Esophagus muscularis mucosa (tissue), 4 donors: ENCODE measurements around the gene BHLHE41. TPM values are rescaled to one million over a fixed set of nuclear protein-coding genes. Genes with fewer than 3 reads are reported as not detected.

Experiments used
- DNase-seq: peaks from one replicate; pipeline ENCODE4 v3.0.0-alpha.2; 2017; ENCODE audit errors: extremely low spot score
- H3K27ac ChIP-seq, 4 donors: fragments of 200-600 bp; sonication (generic); replicated peaks in 1 of 4; 1 replicate in 3 of 4; 2 replicates in 1 of 4; pipeline ENCODE4 v1.5.1; 2016 to 2019; ENCODE audit warnings: mild to moderate bottlenecking in 1 of 4
- H3K27me3 ChIP-seq, 4 donors: fragments of 200-600 bp; sonication (generic); one replicate each; pipeline versions ENCODE4 v1.5.1 to v1.6.0; 2016 to 2019
- H3K36me3 ChIP-seq, 4 donors: fragments of 200-600 bp; sonication (generic); one replicate each; pipeline ENCODE4 v1.5.1; 2016 to 2019
- H3K4me1 ChIP-seq, 4 donors: fragments of 200-600 bp; sonication (generic); one replicate each; pipeline ENCODE4 v1.5.1; 2016 to 2019
- H3K4me3 ChIP-seq, 4 donors: fragments of 200-600 bp; sonication (generic); 1 replicate in 2 of 4; 2 replicates in 2 of 4; pipeline ENCODE4 v1.5.1; 2016 to 2019; ENCODE audit warnings: mild to moderate bottlenecking in 4 of 4, moderate library complexity in 1 of 4
- H3K9me3 ChIP-seq, 4 donors: fragments of 200-600 bp; sonication (generic); 1 replicate in 3 of 4; 2 replicates in 1 of 4; pipeline ENCODE4 v1.5.1; 2016 to 2019
- CTCF ChIP-seq, 3 experiments: fragments of 200-600 bp in 2 of 3; fragments of 450-650 bp in 1 of 3; sonication (generic) in 2 of 3; IDR thresholded peaks; one replicate each; pipeline ENCODE4 v1.5.1; 2017 to 2019; ENCODE audit warnings: antibody characterized with exemption in 3 of 3, mild to moderate bottlenecking in 2 of 3, moderate library complexity in 1 of 3
- EP300 ChIP-seq: sonication (generic); formaldehyde crosslinking; IDR thresholded peaks from one replicate; pipeline ENCODE4 v1.6.1; 2017; ENCODE audit warnings: antibody characterized with exemption
- POLR2A ChIP-seq: fragments of 450-650 bp; IDR thresholded peaks from one replicate; pipeline ENCODE4 v1.6.1; 2017; ENCODE audit warnings: antibody characterized with exemption, moderate library complexity, mild to moderate bottlenecking, low read depth
- POLR2AphosphoS5 ChIP-seq, 2 donors: sonication (generic); formaldehyde crosslinking; IDR thresholded peaks; one replicate each; pipeline ENCODE4 v1.6.1; 2017; ENCODE audit warnings: antibody characterized with exemption in 2 of 2
- WGBS: methylation state at CpG from one replicate; pipeline ENCODE4 v1.1.5; 2018; 5-methylcytosine and 5-hydroxymethylcytosine counted together
- intact Hi-C: fragments of 100-400 bp; cut with DNase I; formaldehyde crosslinking; loops from one replicate; pipeline ENCODE4 v1.15.1; 2023
- total RNA-seq, 4 donors: library from RNA; depleted of rRNA; stranded (reverse); fragments of >200 nt; gene quantifications; one replicate each; pipeline versions ENCODE4 v1.1.0 to v1.2.1, GENCODE V29; 2016

BHLHE41 gene
- total RNA-seq, 4 donors from 2014 or later = 6.3 to 20.0 (median 14.8) TPM

GRCh38 chr12:26156201-26156871, 31.5 kb upstream of the BHLHE41 start:
- H3K27me3 ChIP-seq = no peaks in the 10 kb centered on the region
- no peaks in the 10 kb centered on the region for H3K36me3 ChIP-seq
- no peak overlapping the region for H3K27ac ChIP-seq
- no peak for DNase-seq
- no peaks in the 10 kb centered on the region for H3K9me3 ChIP-seq
- TF ChIP-seq CTCF (IDR thresholded peaks at IDR 0.05) (no peak), POLR2AphosphoS5 (IDR thresholded peaks at IDR 0.05) (no peak), EP300 (no peak), POLR2A (no peak)
- no peak overlapping the region for H3K4me3 ChIP-seq
- H3K4me1 ChIP-seq = peaks cover 15 to 24% (median 23%) of the 10 kb centered on the region in 4 donors
- 82% methylated on average over 17 of the region's 17 CpGs for WGBS
- intact Hi-C loops = no loop called here

GRCh38 chr12:26153421-26154154, 28.8 kb upstream of the BHLHE41 start:
- Histone ChIP-seq H3K27me3 (no peaks in the 10 kb centered on the region), H3K4me1 (peaks cover 24 to 38% (median 36%) of the 10 kb centered on the region in 4 donors), H3K9me3 (no peaks in the 10 kb centered on the region), H3K4me3 (no peak overlapping the region), H3K36me3 (no peaks in the 10 kb centered on the region), H3K27ac (peak overlapping the region; percentile 48 to 67 (median 56))
- TF ChIP-seq POLR2AphosphoS5 (IDR thresholded peaks at IDR 0.05) (peak; percentile 38 to 92), EP300 (no peak), CTCF (IDR thresholded peaks at IDR 0.05) (peak in 1 of 3 experiments; percentile 17), POLR2A (no peak)
- intact Hi-C loops = no loop called here
- WGBS = 55% methylated on average over 5 of the region's 5 CpGs
- DNase-seq = no peak

- intact Hi-C loops = no loop called here
- TF ChIP-seq POLR2A (no peak), EP300 (no peak), POLR2AphosphoS5 (IDR thresholded peaks at IDR 0.05) (no peak), CTCF (IDR thresholded peaks at IDR 0.05) (no peak)
- no peaks in the 10 kb centered on the region for H3K27me3 ChIP-seq
- H3K4me1 ChIP-seq = peaks cover 24 to 38% (median 36%) of the 10 kb centered on the region in 4 donors
- no peak overlapping the region for H3K4me3 ChIP-seq
- no peaks in the 10 kb centered on the region for H3K36me3 ChIP-seq
- H3K27ac ChIP-seq = peak overlapping the region; percentile 36 to 59 (median 50)
- WGBS = 93% methylated on average over 2 of the region's 2 CpGs
- DNase-seq = no peak
- H3K9me3 ChIP-seq = no peaks in the 10 kb centered on the region
Measured at GRCh38 chr12:26152507-26153102, 27.8 kb upstream of the BHLHE41 start.

- intact Hi-C loops = no loop called here
- no peaks in the 10 kb centered on the region for H3K27me3 ChIP-seq
- no peaks in the 10 kb centered on the region for H3K9me3 ChIP-seq
- no peak for DNase-seq
- 21% methylated on average over 2 of the region's 2 CpGs for WGBS
- H3K27ac ChIP-seq = peak overlapping the region; percentile 32 to 78 (median 68)
- peaks cover 24 to 38% (median 36%) of the 10 kb centered on the region in 4 donors for H3K4me1 ChIP-seq
- H3K36me3 ChIP-seq = no peaks in the 10 kb centered on the region
- H3K4me3 ChIP-seq = no peak overlapping the region
- TF ChIP-seq EP300 (no peak), POLR2AphosphoS5 (IDR thresholded peaks at IDR 0.05) (peak; percentile 44 to 46), CTCF (IDR thresholded peaks at IDR 0.05) (no peak), POLR2A (no peak)
Measured at GRCh38 chr12:26150736-26151450, 26.1 kb upstream of the BHLHE41 start.
